GM21786 (cell line): ENCODE data around the gene EIF4EBP2.

Experiments used
- ATAC-seq: cut with Tn5 transposase; IDR thresholded peaks from one replicate; pipeline ENCODE4 v1.9.1; 2021; ENCODE audit not compliant: unreplicated experiment

The EIF4EBP2 gene

DNA sequence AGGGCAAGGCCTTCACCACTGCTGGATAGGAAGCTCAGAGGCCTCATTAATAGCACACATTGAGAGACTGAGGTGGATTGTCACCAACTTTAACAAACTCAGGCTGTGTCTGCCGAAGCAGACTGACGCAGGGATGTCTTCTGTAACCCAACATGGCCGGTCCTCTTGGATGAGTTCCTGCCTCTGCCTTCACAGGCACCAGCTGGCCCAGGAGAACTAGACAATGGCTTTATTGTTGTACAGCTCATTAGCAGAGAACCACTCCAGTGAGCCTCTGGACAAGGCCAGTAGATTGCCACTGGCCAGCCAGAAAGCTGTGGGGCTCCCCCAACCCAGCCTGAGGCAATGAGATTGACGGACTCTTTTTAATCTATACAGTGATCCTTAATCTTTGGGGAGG lies 28.2 kb downstream of the EIF4EBP2 start:
- ATAC-seq, result no peak

DNA sequence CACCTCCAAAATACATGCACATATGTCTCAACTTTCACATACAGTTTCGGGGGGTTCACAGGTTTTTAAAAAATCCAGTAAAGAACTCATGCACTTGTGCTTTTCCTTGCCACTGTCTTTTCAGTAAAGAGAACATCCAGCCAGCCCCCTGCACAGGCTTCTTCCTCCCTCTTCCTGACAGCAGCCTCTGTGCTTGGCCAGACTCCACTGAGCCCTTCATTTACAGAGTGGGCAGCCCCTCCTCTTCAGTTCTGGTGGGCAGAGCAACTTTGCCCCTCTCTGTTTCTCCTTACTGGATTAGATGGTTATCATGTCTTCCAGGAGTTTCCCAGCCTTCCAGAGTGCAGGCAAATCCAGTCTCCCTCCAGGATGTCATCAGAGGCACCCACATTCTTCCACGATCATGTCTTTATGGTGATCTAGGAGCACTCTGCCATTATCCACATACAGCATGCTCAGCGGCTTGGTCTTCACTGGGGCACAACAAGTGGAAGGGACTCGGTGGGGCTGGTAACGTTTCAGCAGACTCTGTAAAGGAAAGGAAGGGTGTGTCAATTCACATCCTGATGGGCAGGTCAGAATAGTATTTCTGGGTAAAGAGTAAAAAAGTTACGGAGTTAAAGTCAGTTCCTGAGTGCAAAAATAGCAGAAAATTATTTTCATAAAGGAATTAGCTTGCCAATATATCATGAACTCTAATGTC lies 28.8 kb downstream of the EIF4EBP2 start:
- ATAC-seq, result no peak

- no peak for ATAC-seq
These were observed 29.8 kb downstream of the EIF4EBP2 start for GRCh38 chr10:70433581-70434280.

GRCh38 chr10:70435241-70436085 lies 31.5 kb downstream of the EIF4EBP2 start:
- ATAC-seq, result no peak

- ATAC-seq, result no peak
These were observed 33.8 kb downstream of the EIF4EBP2 start for GRCh38 chr10:70437721-70438120.

GRCh38 chr10:70440296-70441160 lies 36.6 kb downstream of the EIF4EBP2 start:
- no peak for ATAC-seq

- ATAC-seq, result no peak
These were observed 37.4 kb downstream of the EIF4EBP2 start, which contains the start of gene NODAL for GRCh38 chr10:70441161-70441894. Gene NODAL, minus strand, starts transcription at chr10:70441681. Its CDS starts 14 bp downstream, at chr10:70441667.

- no peak for ATAC-seq
These were observed 38.0 kb downstream of the EIF4EBP2 start for GRCh38 chr10:70441895-70442309.

DNA sequence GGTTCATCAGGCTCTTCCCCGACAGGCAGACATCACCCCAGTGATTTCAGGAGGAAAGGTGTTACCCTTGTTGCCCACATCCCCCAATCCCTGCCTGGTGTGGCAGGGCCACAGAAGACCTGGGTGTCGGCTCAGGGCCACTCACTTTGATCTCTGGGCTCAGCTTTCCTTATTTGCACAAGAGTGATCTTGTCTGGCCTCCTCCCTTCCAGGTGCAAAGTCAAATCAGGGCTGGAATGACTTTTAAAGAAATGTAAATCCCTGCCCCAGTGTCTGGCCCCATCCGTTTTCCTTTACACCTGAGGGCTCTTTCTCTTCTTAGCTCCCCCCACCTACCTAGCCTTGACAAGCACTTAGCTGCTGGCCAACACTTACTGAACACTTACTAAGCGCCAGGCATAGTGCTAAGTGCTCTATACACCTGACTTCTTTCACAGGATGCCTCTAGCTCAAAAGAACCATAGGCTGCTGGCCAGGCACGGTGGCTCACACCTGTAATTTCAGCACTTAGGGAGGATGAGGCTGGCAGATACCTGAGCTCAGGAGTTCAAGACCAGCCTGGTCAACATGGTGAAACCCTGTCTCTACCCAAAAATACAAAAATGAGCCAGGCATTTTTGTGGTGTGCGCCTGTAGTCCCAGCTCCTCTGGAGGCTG lies 38.5 kb downstream of the EIF4EBP2 start:
- ATAC-seq, result no peak

GRCh38 chr10:70444744-70445143 lies 40.8 kb downstream of the EIF4EBP2 start:
- ATAC-seq, result no peak

DNA sequence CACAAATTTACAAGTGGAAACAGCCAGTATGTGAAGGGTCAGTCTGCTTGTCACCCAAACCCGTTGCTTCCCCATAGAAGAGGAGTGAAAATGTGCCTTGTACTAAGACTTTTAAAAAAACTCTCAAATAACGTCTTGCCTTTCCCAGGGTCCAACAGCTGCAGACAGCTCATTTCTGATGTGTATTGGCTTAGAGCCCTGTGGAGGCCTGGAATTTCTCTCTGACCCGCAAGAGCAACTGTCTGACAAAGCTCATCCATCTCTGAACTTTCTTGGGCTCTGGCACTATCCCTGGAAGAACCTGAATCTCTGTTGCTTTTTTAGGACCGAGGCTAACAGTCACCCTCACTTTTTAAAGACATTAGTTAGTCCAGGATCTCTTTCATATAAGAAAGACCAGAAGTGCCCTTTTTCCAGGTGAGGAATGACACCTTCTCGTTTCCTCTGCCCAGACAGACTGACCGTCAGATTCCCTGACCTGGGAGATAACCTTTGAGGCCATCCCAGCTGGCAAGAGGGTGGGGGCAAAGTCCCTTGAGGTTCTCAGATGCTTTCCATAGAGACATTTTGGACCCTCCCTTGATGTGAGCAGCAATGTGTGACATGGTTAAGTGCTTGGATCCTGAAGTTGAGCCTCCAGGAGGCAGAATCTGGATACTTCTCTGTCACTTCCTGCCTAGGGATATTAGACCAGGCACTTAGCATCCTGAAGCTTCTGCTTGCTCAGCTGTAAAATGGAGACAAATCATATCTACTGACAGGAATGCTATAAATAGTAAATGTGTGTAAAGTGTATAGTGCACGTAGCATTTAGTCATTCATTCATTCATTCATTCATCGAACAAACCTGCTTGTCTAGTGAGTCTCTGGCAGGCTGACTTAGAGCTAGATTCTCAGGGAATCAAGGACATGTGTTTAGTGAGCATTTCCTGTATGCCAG lies 42.0 kb downstream of the EIF4EBP2 start:
- no peak for ATAC-seq

DNA sequence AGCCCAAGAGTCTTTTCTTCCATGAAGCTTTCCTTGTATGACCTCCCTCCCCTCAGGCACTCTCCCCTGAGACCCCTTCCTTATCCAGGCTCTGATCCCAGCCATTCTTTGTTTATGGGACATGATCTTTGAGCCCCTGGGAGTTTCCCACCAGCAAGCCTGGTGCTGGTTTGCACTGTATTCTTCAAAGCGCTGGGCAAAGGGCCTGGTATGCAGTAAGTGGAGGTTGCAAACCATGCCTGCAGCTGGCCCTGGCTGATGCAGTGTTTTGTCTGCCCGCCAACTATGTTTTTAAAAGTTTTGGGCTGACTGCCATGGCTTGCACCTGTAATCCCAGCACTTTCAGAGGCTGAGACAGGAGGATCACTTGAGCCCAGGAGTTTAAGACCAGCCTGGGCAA lies 44.3 kb downstream of the EIF4EBP2 start:
- no peak for ATAC-seq

GRCh38 chr10:70455213-70455630 lies 51.3 kb downstream of the EIF4EBP2 start:
- no peak for ATAC-seq

GRCh38 chr10:70456164-70456563 lies 52.2 kb downstream of the EIF4EBP2 start:
- no peak for ATAC-seq

- ATAC-seq, result no peak
These were observed 53.9 kb downstream of the EIF4EBP2 start for GRCh38 chr10:70457759-70458305.

DNA sequence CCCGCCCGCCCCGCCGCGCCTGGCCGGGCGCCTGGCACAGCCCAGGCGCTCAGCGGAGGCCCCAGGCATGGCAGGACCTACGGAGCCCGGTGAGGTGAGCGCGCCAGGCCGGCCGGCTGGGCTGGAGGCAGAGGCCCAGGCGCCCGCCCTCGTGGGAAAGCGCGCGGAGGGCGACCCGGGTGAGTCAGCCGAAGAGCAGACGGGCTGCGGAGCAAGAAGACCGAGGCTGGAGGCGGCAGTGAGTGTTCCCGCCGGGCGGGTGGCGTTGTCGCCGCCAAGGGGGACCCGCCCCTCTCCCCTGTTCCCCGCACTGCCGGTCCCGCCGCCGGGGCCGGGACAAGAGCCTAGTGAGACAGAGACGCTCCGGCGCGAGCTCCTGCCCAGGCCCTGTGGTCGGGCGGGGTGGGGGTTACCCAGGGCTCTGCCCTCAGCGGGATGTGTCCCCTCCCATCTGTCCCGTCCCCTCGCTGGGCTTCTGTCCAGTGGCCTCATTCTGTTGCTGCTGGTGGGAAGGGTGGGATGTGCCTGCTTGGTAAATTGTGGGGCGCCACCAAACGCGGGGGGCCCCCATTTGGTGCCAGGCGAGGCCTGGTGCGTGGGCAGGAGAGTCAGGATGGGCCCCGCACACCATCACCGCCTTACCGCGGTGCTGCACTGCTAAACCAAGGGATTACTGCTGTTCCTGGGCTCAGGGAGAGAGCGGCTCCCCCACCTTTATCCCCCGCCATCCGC lies 54.5 kb downstream of the EIF4EBP2 start:
- no peak for ATAC-seq

- ATAC-seq, result no peak
These were observed 55.3 kb downstream of the EIF4EBP2 start for GRCh38 chr10:70459061-70459773.
